SH-SY5Y (cell line): ENCODE measurements around the gene IFIT1.

Experiments
- GATA2 ChIP-seq: IDR thresholded peaks from 2 replicates; pipeline ENCODE4 v1.6.1; 2011; ENCODE audit warnings: mild to moderate bottlenecking, low read depth, low read length
- GATA3 ChIP-seq: IDR thresholded peaks from 2 replicates; pipeline ENCODE4 v1.6.1; 2011; ENCODE audit warnings: low read depth, mild to moderate bottlenecking, low read length, moderate library complexity

DNA sequence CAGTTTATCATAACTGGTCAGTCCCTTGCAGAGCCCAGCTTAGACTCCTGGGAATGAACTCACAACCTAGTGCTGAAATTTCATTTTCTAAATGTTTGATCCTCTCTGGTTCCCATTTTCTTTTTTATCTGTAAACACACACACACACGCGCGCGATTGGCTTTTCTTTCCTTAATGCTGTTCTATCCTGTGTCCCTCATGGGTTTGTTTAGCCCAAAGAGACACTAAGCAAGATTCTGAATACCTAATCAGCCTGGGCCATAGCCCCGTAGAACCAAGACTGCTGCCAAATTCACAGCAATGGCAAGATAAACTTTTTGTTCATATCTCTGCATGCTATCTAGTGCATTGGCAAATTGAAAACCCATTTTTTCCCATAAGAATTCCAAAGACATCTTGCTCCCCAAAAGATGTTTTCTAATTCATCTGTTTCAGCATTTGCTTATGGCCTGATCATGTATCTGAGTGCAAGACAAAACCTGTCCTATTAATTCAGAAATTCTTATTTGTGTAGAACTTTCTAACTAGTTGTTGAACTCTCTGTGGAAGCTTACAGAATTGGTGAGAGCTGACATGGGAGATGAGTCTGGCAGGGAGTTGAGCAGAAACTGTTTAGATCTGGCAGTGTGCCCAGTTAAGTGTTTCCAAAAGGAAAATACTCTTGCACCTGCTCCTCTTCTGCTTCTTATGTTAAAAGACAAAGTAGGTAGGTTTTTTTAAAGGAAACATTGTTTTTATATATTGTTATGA, 1.8 kb upstream of the IFIT1 start:
- TF ChIP-seq GATA2 (no peak), GATA3 (no peak)
